Endothelial cell of umbilical vein (primary cell): ENCODE measurements around the gene HES1. TPM values are rescaled to one million over a fixed set of nuclear protein-coding genes. Genes with fewer than 3 reads are reported as not detected.
"Not testable (repeated sequence)": the region's sequence is repeated elsewhere in the genome, so short reads cannot be mapped to it uniquely, and the experiment has no call there.

ENCODE experiments used
- BruUV-seq: library from RNA; stranded (reverse); fragments of 400-500 nt; replicated peaks from 2 replicates; lab custom pipeline; 2021; lab: Mats Ljungman, UMichigan
- CTCF ChIA-PET: fragments of 300-600, 350-600 bp; sonication (Branson Sonifier 250); formaldehyde crosslinking; loops from one replicate; lab custom pipeline; 2021; ENCODE audit warnings: antibody characterized with exemption, inconsistent platforms; lab: Charles Lee
- POLR2A ChIA-PET: fragments of 300-600, 350-600 bp; sonication (Branson Sonifier 250); formaldehyde crosslinking; loops from one replicate; lab custom pipeline; 2021; ENCODE audit warnings: antibody characterized with exemption, inconsistent platforms; lab: Charles Lee
- DNase-seq: peaks from one replicate; pipeline ENCODE4 v3.0.0-alpha.2; 2011; ENCODE audit warnings: low read depth, low spot score
- FAIRE-seq: peaks from 2 replicates; lab custom pipeline; 2011; peaks lifted over from hg19 to GRCh38; lab: Jason Lieb, UNC
- H2AFZ ChIP-seq: 2 replicates; pipeline ENCODE4 v1.6.0; 2012; ENCODE audit warnings: low read depth, low read length, control low read depth, inconsistent platforms
- H3K27ac ChIP-seq: 2 replicates; pipeline ENCODE4 v1.5.1; 2011; ENCODE audit warnings: low read depth, mild to moderate bottlenecking, control low read depth, low read length, moderate library complexity; ENCODE audit not compliant: insufficient read depth
- H3K27me3 ChIP-seq, 2 experiments: 2 replicates each; pipeline versions ENCODE4 v1.6.0 to v1.6.1; 2011; ENCODE audit warnings: low read length in 2 of 2, mixed read lengths in 1 of 2; ENCODE audit not compliant: control insufficient read depth in 2 of 2, insufficient read depth in 2 of 2
- H3K36me3 ChIP-seq, 2 experiments: 2 replicates in 1 of 2; 3 replicates in 1 of 2; pipeline ENCODE4 v1.5.1; 2011; ENCODE audit warnings: low read length in 2 of 2, mild to moderate bottlenecking in 1 of 2, moderate library complexity in 1 of 2; ENCODE audit not compliant: control insufficient read depth in 2 of 2, insufficient read depth in 2 of 2; ENCODE audit errors: extremely low read depth in 1 of 2
- H3K4me1 ChIP-seq: 3 replicates; pipeline ENCODE4 v1.5.1; 2011; ENCODE audit warnings: mild to moderate bottlenecking, low read length; ENCODE audit not compliant: control insufficient read depth, insufficient read depth; ENCODE audit errors: extremely low read depth
- H3K4me2 ChIP-seq: 2 replicates; pipeline ENCODE4 v1.6.1; 2011; ENCODE audit warnings: low read length, control low read depth, mixed read lengths; ENCODE audit not compliant: insufficient read depth
- H3K4me3 ChIP-seq, 3 experiments: fragments of 200-600 bp in 1 of 3; sonication (generic), shearing (Covaris generic) in 1 of 3; replicated peaks in 1 of 3; 2 replicates each; pipeline ENCODE4 v1.5.1; 2011 to 2016; ENCODE audit warnings: control low read depth in 3 of 3, low read length in 3 of 3, mild to moderate bottlenecking in 2 of 3, inconsistent platforms in 1 of 3, low read depth in 1 of 3, moderate library complexity in 1 of 3; ENCODE audit not compliant: insufficient read depth in 1 of 3
- H3K79me2 ChIP-seq: 2 replicates; pipeline ENCODE4 v1.6.0; 2012; ENCODE audit warnings: low read length, inconsistent platforms; ENCODE audit not compliant: control insufficient read depth, insufficient read depth
- H3K9ac ChIP-seq: replicated peaks from 2 replicates; pipeline ENCODE3; 2011; ENCODE audit warnings: low read length, control low read depth; ENCODE audit not compliant: insufficient read depth; ENCODE audit errors: extremely low read depth
- H3K9me1 ChIP-seq: replicated peaks from 3 replicates; pipeline ENCODE4 v1.6.0; 2011; ENCODE audit warnings: mild to moderate bottlenecking, low read length; ENCODE audit not compliant: control insufficient read depth, insufficient read depth; ENCODE audit errors: extremely low read depth
- H3K9me3 ChIP-seq: replicated peaks from 2 replicates; pipeline ENCODE4 v1.5.1; 2012; ENCODE audit warnings: low read length, inconsistent platforms; ENCODE audit not compliant: control insufficient read depth, insufficient read depth
- H4K20me1 ChIP-seq: replicated peaks from 2 replicates; pipeline ENCODE3; 2011; ENCODE audit warnings: mild to moderate bottlenecking, low read length; ENCODE audit not compliant: control insufficient read depth, insufficient read depth; ENCODE audit errors: extremely low read depth
- CTCF ChIP-seq, 2 donors: IDR thresholded peaks; 1 replicate in 1 of 2; 2 replicates in 1 of 2; pipeline ENCODE4 v1.5.1; 2011; ENCODE audit warnings: low read length in 2 of 2, mild to moderate bottlenecking in 2 of 2, moderate library complexity in 2 of 2, control low read depth in 1 of 2, inconsistent platforms in 1 of 2, low read depth in 1 of 2; ENCODE audit not compliant: insufficient read depth in 1 of 2; ENCODE audit errors: extremely low read depth in 1 of 2
- EZH2 ChIP-seq: IDR thresholded peaks from 2 replicates; pipeline ENCODE4 v1.6.1; 2012; ENCODE audit warnings: borderline replicate concordance, low read depth, mild to moderate bottlenecking, moderate library complexity, low read length, inconsistent platforms; ENCODE audit not compliant: severe bottlenecking
- FOS ChIP-seq: IDR thresholded peaks from 2 replicates; pipeline ENCODE4 v1.6.1; 2011; ENCODE audit warnings: mild to moderate bottlenecking, low read length, moderate library complexity, borderline replicate concordance; ENCODE audit not compliant: insufficient read depth
- GATA2 ChIP-seq: IDR thresholded peaks from 2 replicates; pipeline ENCODE4 v1.7.0; 2011; ENCODE audit warnings: low read depth, mild to moderate bottlenecking, moderate library complexity, mixed read lengths, low read length; ENCODE audit not compliant: insufficient read length, insufficient read depth
- JUN ChIP-seq: IDR thresholded peaks from 2 replicates; pipeline ENCODE4 v1.6.1; 2011; ENCODE audit warnings: borderline replicate concordance, low read depth; ENCODE audit not compliant: insufficient read length, insufficient read depth
- MAX ChIP-seq: IDR thresholded peaks from 2 replicates; pipeline ENCODE4 v1.6.1; 2011; ENCODE audit not compliant: insufficient read depth, insufficient read length
- MYC ChIP-seq: IDR thresholded peaks from one replicate; pipeline ENCODE4 v1.6.1; 2011; ENCODE audit warnings: mild to moderate bottlenecking, low read depth, low read length
- POLR2A ChIP-seq: IDR thresholded peaks from 2 replicates; pipeline ENCODE4 v1.6.1; 2012; ENCODE audit warnings: low read depth, mild to moderate bottlenecking, control low read depth, low read length
- POLR2AphosphoS5 ChIP-seq: IDR thresholded peaks from 2 replicates; pipeline ENCODE4 v1.6.1; 2012; ENCODE audit warnings: low read depth, mild to moderate bottlenecking, control low read depth, low read length, moderate library complexity; ENCODE audit not compliant: insufficient read depth
- dilution Hi-C: fragments of 300-500 bp; cut with MboI; formaldehyde crosslinking; loops from one replicate; pipeline ENCODE4 v1.15.0; 2019; ENCODE audit warnings: low sequenced_read_pairs; ENCODE audit not compliant: extremely low pct_ligation_motif_present
- intact Hi-C: fragments of 100-400 bp; cut with micrococcal nuclease; formaldehyde crosslinking; loops from one replicate; pipeline ENCODE4 v1.10.0; 2022
- polyA plus RNA-seq, 4 experiments: library from polyadenylated mRNA; depleted of rRNA in 3 of 4; stranded (reverse) in 3 of 4; unstranded in 1 of 4; fragments of >200 nt; gene quantifications; 2 replicates each; pipeline versions ENCODE4 v1.2.1 to v1.2.3, GENCODE V29; 2011 to 2012; ENCODE audit warnings: missing spikeins in 1 of 4
- total RNA-seq: library from RNA; stranded (reverse); gene quantifications from 2 replicates; pipeline ENCODE4 v1.2.3, GENCODE V29; 2021

HES1 gene
- total and polyA plus RNA-seq, 2 donors (not counting 3 experiments of a cell fraction or from before 2014, with no cell fraction given): 42.0 to 210 TPM

DNA sequence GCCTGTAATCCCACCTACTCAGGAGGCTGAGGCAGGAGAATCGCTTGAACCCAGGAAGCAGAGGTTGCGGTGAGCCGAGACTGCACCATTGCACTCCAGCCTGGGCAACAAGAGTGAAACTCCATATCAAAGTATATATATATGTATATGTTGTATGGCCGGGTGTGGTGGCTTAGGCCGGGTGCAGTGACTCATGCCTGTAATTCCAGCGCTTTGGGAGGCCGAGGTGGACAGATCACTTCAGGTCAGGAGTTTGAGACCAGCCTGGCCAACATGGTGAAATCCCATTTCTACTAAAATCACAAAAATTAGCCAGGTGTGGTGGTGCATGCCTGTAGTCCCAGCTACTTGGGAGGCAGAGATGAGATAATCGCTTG is 7.0 kb upstream of the HES1 start:
- H3K27ac ChIP-seq, dilution Hi-C loops, H3K79me2 ChIP-seq, H3K9me1 ChIP-seq, H3K9ac ChIP-seq, H3K9me3 ChIP-seq, DNase-seq, FAIRE-seq, H3K4me3 ChIP-seq, intact Hi-C loops, H2AFZ ChIP-seq, H3K27me3 ChIP-seq, H3K36me3 ChIP-seq, H3K4me1 ChIP-seq, H4K20me1 ChIP-seq, POLR2A ChIA-PET, BruUV-seq, H3K4me2 ChIP-seq: not testable (repeated sequence)
- CTCF ChIA-PET: interaction anchor here (1.2 to 2.5 kb wide), 3 partner anchors 8 to 348 kb away, joined by 3 to 8 read pairs (median 6); no protein-coding TSS in a partner anchor

- Histone ChIP-seq H4K20me1 (no peaks in the 10 kb centered on the region), H3K27me3 (no peaks in the 10 kb centered on the region), H3K4me1 (peaks cover 5% of the 10 kb centered on the region), H3K4me3 (no peak overlapping the region), H3K9ac (no peak overlapping the region), H3K9me3 (no peaks in the 10 kb centered on the region), H3K27ac (no peak overlapping the region), H3K79me2 (no peaks in the 10 kb centered on the region), H3K36me3 (no peaks in the 10 kb centered on the region), H2AFZ (no peak overlapping the region), H3K4me2 (no peak overlapping the region), H3K9me1 (no peaks in the 10 kb centered on the region)
- dilution Hi-C loops (no loop called here), intact Hi-C loops (no loop called here)
- TF ChIP-seq POLR2A (no peak), GATA2 (no peak), POLR2AphosphoS5 (no peak), MYC (no peak), MAX (no peak), EZH2 (no peak), FOS (no peak), JUN (no peak), CTCF (IDR thresholded peaks at IDR 0.05; ENCODE audit: extremely low read depth in 1 of 2, insufficient read depth in 1 of 2, low read depth in 1 of 2, low read length in 2 of 2) (no peak)
- CTCF ChIA-PET: interaction anchor here (0.9 to 2.5 kb wide), 5 partner anchors 20 to 349 kb away, joined by 3 to 8 read pairs (median 6); no protein-coding TSS in a partner anchor
- POLR2A ChIA-PET: no interaction called here
- no peak for DNase-seq
- BruUV-seq: no TSS peak
- FAIRE-seq: no peak
Measured at GRCh38 chr3:194129581-194130133, 6.3 kb upstream of the HES1 start.
